Measurements from ENCODE around the gene C1orf232. TPM values are rescaled to one million over a fixed set of nuclear protein-coding genes. Genes with fewer than 3 reads are reported as not detected.

Gene C1orf232
- total and polyA plus RNA-seq, 2 of the 8 experiments (the other 6 are each of a cell fraction or from before 2014, with no cell fraction given), result not detected

DNA sequence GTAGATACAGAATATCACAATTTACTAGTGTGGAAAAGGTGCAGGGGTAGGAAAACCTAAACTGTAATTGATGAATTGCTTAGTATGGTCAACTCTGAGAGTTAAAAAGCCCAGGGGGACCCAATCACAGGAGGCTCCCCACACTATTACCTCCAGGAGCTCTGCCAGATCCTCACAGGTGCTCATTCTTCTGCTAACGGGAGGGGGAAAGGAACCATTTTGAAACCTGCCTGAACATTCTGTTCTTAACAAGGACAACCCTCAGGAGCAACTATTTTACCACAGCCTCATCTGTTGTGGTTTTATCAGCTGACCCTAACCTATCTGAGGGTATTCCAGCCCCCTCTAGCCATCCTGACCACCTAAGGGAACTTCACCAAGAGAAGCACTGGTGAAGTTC is 38.1 kb downstream of the C1orf232 start:
- H3K56ac ChIP-seq (replicated peaks; ENCODE audit: insufficient read length, low read depth, low read length), result no peak overlapping the region
- no peak overlapping the region for H2BK20ac ChIP-seq (ENCODE audit: low read length)
- no peaks in the 10 kb centered on the region for H3K79me1 ChIP-seq (ENCODE audit: low read depth, low read length)
- no peak overlapping the region for H3K27ac ChIP-seq (ENCODE audit: low read depth, low read length)
- H2AFZ ChIP-seq (ENCODE audit: low read length), result no peak overlapping the region
- H2BK12ac ChIP-seq (ENCODE audit: low read depth, low read length), result no peak overlapping the region
- FAIRE-seq (no peak), DNase-seq (ENCODE audit: low read depth in 1 of 2, low spot score in 2 of 2) (peak in 1 of 2 experiments; percentile 22)
- no peak overlapping the region for H2BK5ac ChIP-seq (ENCODE audit: low read depth, low read length)
- H3K23ac ChIP-seq (ENCODE audit: insufficient read length), result no peak overlapping the region
- no peaks in the 10 kb centered on the region for H4K20me1 ChIP-seq (replicated peaks in 1 of 2; ENCODE audit: control insufficient read depth in 1 of 2, insufficient read depth in 2 of 2, low read length in 2 of 2)
- no peak overlapping the region for H2BK15ac ChIP-seq (ENCODE audit: low read length)
- no peak overlapping the region for H3K18ac ChIP-seq (ENCODE audit: extremely low read depth, low read length)
- H3K23me2 ChIP-seq (ENCODE audit: low read depth, low read length), result no peaks in the 10 kb centered on the region; the same call in 1 of the 2 replicates
- H3K4me1 ChIP-seq (replicated peaks in 1 of 4; ENCODE audit: control insufficient read depth in 3 of 4, insufficient read depth in 4 of 4, low read length in 3 of 4), result no peaks in the 10 kb centered on the region
- H3K4me3 ChIP-seq (ENCODE audit: extremely low read depth in 1 of 4, insufficient read depth in 2 of 4, low read depth in 3 of 4, low read length in 4 of 4), result no peak overlapping the region
- no peaks in the 10 kb centered on the region for H3K9me3 ChIP-seq (ENCODE audit: insufficient read depth in 2 of 2, low read depth in 1 of 2, low read length in 1 of 2)
- ChIA-PET POLR2A (ENCODE audit: partially characterized antibody) (no interaction called here), CTCF (ENCODE audit: partially characterized antibody) (interaction anchor here (0.6 to 1.4 kb wide), 4 partner anchors 12 to 296 kb away, joined by 3 to 14 read pairs (median 4); no protein-coding TSS in a partner anchor)
- no peak overlapping the region for H4K5ac ChIP-seq (ENCODE audit: insufficient read length, low read depth, low read length)
- H3K4me2 ChIP-seq (ENCODE audit: insufficient read depth in 1 of 2, low read depth in 2 of 2, low read length in 2 of 2), result no peak overlapping the region
- H4K8ac ChIP-seq (ENCODE audit: extremely low read depth, insufficient read depth, low read length), result no peak overlapping the region
- H3K79me2 ChIP-seq (ENCODE audit: control insufficient read depth in 1 of 2, insufficient read depth in 2 of 2, low read length in 2 of 2), result no peaks in the 10 kb centered on the region
- H4K91ac ChIP-seq (replicated peaks; ENCODE audit: insufficient read length, low read length), result no peak overlapping the region
- no peak overlapping the region for H3K14ac ChIP-seq (ENCODE audit: insufficient read length)
- no peak overlapping the region for H2AK5ac ChIP-seq (ENCODE audit: low read depth, low read length)
- no peaks in the 10 kb centered on the region for H3K27me3 ChIP-seq (replicated peaks in 1 of 4; ENCODE audit: control insufficient read depth in 3 of 4, extremely low read depth in 1 of 4, insufficient read depth in 3 of 4, low read length in 3 of 4)
- H3K4ac ChIP-seq (replicated peaks; ENCODE audit: insufficient read length, low read depth, low read length), result no peak overlapping the region
- H2BK120ac ChIP-seq (replicated peaks; ENCODE audit: low read depth, low read length), result no peak overlapping the region
- H3K36me3 ChIP-seq (ENCODE audit: control insufficient read depth in 2 of 4, insufficient read depth in 4 of 4, low read length in 3 of 4), result no peaks in the 10 kb centered on the region
- WGBS, 2 experiments (ENCODE audit: extremely low coverage in 1 of 2, insufficient coverage in 1 of 2, insufficient read length in 1 of 2, insufficient replicate concordance in 2 of 2, low coverage in 1 of 2, low lambda C conversion rate in 2 of 2, missing lambda C conversion rate in 1 of 2), result 73% methylated on average over 1 of the region's 1 CpG; no CpG with 5 or more reads in 1 of the 2 experiments
- H3K9ac ChIP-seq (replicated peaks in 1 of 4; ENCODE audit: extremely low read depth in 1 of 4, low read depth in 3 of 4, low read length in 3 of 4), result no peak overlapping the region
- TF ChIP-seq CHD1 (IDR thresholded peaks at IDR 0.05; ENCODE audit: low read depth, low read length), result no peak
- no peak for TF ChIP-seq TEAD4 (IDR thresholded peaks at IDR 0.05; ENCODE audit: low read depth, low read length)
- TF ChIP-seq, protein P1, sequence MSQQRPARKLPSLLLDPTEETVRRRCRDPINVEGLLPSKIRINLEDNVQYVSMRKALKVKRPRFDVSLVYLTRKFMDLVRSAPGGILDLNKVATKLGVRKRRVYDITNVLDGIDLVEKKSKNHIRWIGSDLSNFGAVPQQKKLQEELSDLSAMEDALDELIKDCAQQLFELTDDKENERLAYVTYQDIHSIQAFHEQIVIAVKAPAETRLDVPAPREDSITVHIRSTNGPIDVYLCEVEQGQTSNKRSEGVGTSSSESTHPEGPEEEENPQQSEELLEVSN (IDR thresholded peaks at IDR 0.05), result no peak
- TF ChIP-seq CHD2 (IDR thresholded peaks at IDR 0.05; ENCODE audit: low read length), result no peak
- TF ChIP-seq BCL11A (IDR thresholded peaks at IDR 0.05; ENCODE audit: low read depth in 2 of 2, low read length in 2 of 2), result no peak
- TF ChIP-seq TAF7 (optimal IDR thresholded peaks at IDR 0.05; ENCODE audit: borderline replicate concordance, low read depth, low read length), result no peak
- TF ChIP-seq CTBP2 (IDR thresholded peaks at IDR 0.05; ENCODE audit: borderline replicate concordance, insufficient read depth, insufficient read length, low read length), result no peak
- no peak for TF ChIP-seq SRF (IDR thresholded peaks at IDR 0.05; ENCODE audit: low read depth, low read length)
- TF ChIP-seq, protein P2, sequence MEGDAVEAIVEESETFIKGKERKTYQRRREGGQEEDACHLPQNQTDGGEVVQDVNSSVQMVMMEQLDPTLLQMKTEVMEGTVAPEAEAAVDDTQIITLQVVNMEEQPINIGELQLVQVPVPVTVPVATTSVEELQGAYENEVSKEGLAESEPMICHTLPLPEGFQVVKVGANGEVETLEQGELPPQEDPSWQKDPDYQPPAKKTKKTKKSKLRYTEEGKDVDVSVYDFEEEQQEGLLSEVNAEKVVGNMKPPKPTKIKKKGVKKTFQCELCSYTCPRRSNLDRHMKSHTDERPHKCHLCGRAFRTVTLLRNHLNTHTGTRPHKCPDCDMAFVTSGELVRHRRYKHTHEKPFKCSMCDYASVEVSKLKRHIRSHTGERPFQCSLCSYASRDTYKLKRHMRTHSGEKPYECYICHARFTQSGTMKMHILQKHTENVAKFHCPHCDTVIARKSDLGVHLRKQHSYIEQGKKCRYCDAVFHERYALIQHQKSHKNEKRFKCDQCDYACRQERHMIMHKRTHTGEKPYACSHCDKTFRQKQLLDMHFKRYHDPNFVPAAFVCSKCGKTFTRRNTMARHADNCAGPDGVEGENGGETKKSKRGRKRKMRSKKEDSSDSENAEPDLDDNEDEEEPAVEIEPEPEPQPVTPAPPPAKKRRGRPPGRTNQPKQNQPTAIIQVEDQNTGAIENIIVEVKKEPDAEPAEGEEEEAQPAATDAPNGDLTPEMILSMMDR (IDR thresholded peaks at IDR 0.05; ENCODE audit: control extremely low read depth in 1 of 3, insufficient read depth in 1 of 3, low read depth in 1 of 3, low read length in 3 of 3), result no peak
- TF ChIP-seq MAFK (IDR thresholded peaks at IDR 0.05; ENCODE audit: low read depth, low read length), result no peak
- no peak for TF ChIP-seq TBP (IDR thresholded peaks at IDR 0.05; ENCODE audit: low read depth, low read length)
- no peak for TF ChIP-seq FOSL1 (IDR thresholded peaks at IDR 0.05; ENCODE audit: insufficient read depth, low read depth, low read length)

Measured in H1 (cell line).